H1 (cell line): ENCODE measurements around the gene GRIP2. TPM values are rescaled to one million over a fixed set of nuclear protein-coding genes. Genes with fewer than 3 reads are reported as not detected.

ENCODE experiments used
- CBX8 ChIP-seq: fragments of 300-800, 300-1000 bp; sonication (generic); IDR thresholded peaks from 2 replicates; pipeline ENCODE4 v1.7.1; 2016; ENCODE audit warnings: low read depth, low read length, borderline replicate concordance
- GABPA ChIP-seq: IDR thresholded peaks from 2 replicates; pipeline ENCODE4 v1.6.1; 2011; ENCODE audit warnings: mild to moderate bottlenecking, low read length, moderate library complexity, borderline replicate concordance; ENCODE audit not compliant: insufficient read depth
- POLR2AphosphoS5 ChIP-seq: IDR thresholded peaks from 2 replicates; pipeline ENCODE4 v1.6.1; 2011; ENCODE audit warnings: low read depth, low read length
- SIN3A ChIP-seq, 2 experiments: IDR thresholded peaks in 1 of 2; conservative IDR thresholded peaks in 1 of 2; 2 replicates each; pipeline ENCODE4 v1.6.1; 2011 to 2012; ENCODE audit warnings: low read length in 2 of 2, improper control_type of control experiment in 1 of 2, low read depth in 1 of 2, mild to moderate bottlenecking in 1 of 2
- polyA plus RNA-seq, 7 experiments: library from polyadenylated mRNA; depleted of rRNA in 3 of 7; stranded (reverse) in 5 of 7; unstranded in 2 of 7; fragments of >200 nt in 5 of 7; fragments of 200-250 nt in 2 of 7; gene quantifications; 1 replicate in 5 of 7; 2 replicates in 1 of 7; 4 replicates in 1 of 7; pipeline versions ENCODE4 v1.2.1 to v1.2.3, GENCODE V29; 2011 to 2013; ENCODE audit warnings: missing spikeins in 2 of 7, mixed read lengths in 2 of 7
- total RNA-seq: library from RNA; stranded (reverse); fragmentation: NEBNext Ultra II Directional; extraction: Animal tissue kit (Norgen Biotek cat#: 25700); gene quantifications from 2 replicates; pipeline ENCODE4 v1.2.1, GENCODE V29; 2021

GRIP2 gene
- total and polyA plus RNA-seq, 2 of the 8 experiments (the other 6 are each of a cell fraction or from before 2014, with no cell fraction given): 2.5 to 6.4 TPM

DNA sequence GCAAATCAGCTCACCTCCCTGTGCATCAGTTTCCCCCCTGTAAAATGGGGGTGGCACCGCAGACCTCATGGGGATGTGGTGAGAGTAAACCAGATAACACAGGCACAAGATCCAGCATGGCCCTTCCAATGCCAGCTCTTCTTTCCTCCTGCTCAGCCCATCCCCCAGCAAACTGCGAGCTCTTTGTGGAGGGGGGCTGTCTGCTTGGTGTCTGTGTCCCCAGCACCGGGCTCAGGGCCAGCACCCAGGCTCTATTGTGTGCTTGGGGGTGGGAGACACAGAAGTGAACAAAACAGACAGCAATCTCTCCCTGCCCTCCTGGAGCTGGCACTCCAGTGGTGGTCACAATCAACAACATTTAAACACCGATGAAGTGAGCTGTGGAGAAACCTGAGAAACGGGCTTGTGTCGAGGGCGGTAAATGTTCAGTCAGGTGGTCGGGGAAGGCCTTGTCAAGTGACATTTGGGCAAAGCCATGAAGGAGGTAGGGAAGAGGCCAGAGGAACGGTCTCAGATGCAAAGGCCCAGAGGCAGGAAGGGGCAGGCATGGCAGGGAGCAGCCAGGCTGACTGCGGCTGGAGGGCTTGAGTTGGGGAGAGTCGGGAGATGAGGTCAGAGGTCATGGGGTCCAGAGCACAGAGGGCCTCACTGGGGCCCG is 28.4 kb downstream of the GRIP2 start (continued):
- TF ChIP-seq SIN3A (conservative IDR thresholded peaks at IDR 0.05 in 1 of 2, IDR thresholded peaks at IDR 0.05 in 1 of 2; ENCODE audit: low read depth in 1 of 2, low read length in 2 of 2) (no peak), CBX8 (no peak), POLR2AphosphoS5 (no peak), GABPA (no peak)
